T-helper 1 cell treated with Interleukin-12 subunit alpha and Interleukin-12 subunit beta and Interleukin-4 antibody, amounts not matched to agents 30 μg/mL and 1 μg/mL, for 36 hours (primary cell): ENCODE measurements around the gene FBXO39.
"Not testable (repeated sequence)": the region's sequence is repeated elsewhere in the genome, so short reads cannot be mapped to it uniquely, and the experiment has no call there.

Source experiments
- H3K27ac Mint-ChIP-seq: one replicate; pipeline ENCODE4 v1.8.0; 2021; ENCODE audit warnings: mild to moderate bottlenecking, mixed read lengths
- H3K27me3 Mint-ChIP-seq: one replicate; pipeline ENCODE4 v1.8.0; 2021; ENCODE audit warnings: low read depth, mixed read lengths
- H3K36me3 Mint-ChIP-seq: one replicate; pipeline ENCODE4 v1.8.0; 2021; ENCODE audit warnings: low read depth, mixed read lengths
- H3K4me1 Mint-ChIP-seq: one replicate; pipeline ENCODE4 v1.8.0; 2021; ENCODE audit warnings: low read depth, mixed read lengths
- H3K4me3 Mint-ChIP-seq: one replicate; pipeline ENCODE4 v1.8.0; 2021; ENCODE audit warnings: mild to moderate bottlenecking, moderate library complexity, mixed read lengths
- H3K9me3 Mint-ChIP-seq: one replicate; pipeline ENCODE4 v1.8.0; 2021; ENCODE audit warnings: mixed read lengths

The FBXO39 gene

DNA sequence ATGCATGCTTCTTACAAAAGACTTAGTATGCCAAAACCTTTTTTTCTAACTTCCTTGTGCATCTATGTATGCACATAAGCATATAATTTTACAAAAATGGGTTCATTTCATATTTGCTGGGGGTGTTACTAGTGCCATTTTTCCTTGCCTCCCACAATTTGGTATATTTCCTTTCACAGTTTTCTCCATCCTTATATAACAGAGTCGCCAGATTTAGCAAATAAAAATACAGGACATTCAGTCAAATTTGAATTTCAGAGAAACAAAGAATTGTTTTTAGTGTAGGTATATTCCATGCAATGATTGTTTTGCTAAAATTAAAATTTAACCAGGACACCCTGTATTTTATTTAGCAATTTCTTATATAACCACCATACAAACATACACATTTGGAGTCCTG lies 4.0 kb upstream of the FBXO39 start:
- Mint-ChIP-seq H3K27me3 (no peaks in the 10 kb centered on the region), H3K27ac (no peak overlapping the region), H3K36me3 (peaks cover 86% of the 10 kb centered on the region), H3K4me3 (no peak overlapping the region), H3K9me3 (peaks cover 72% of the 10 kb centered on the region), H3K4me1 (peaks cover 19% of the 10 kb centered on the region)

DNA sequence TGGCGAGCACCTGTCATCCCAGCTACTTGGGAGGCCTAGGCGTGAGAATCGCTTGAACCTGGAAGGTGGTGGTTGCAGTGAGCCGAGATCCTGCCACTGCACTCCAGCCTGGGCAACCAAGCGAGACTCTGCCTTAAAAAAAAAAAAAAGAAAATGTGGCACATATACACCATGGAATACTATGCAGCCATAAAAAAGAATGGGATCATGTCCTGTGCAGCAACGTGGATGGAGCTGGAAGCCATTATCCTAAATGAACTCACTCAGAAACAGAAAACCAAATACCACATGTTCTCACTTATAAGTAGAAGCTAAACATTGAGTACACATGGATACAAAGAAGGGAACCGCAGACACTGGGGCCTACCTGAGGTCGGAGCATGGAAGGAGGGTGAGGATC lies 1.1 kb upstream of the FBXO39 start:
- H3K4me1 Mint-ChIP-seq, H3K4me3 Mint-ChIP-seq, H3K27ac Mint-ChIP-seq, H3K27me3 Mint-ChIP-seq: not testable (repeated sequence)
- Mint-ChIP-seq H3K36me3 (peaks cover 84% of the 10 kb centered on the region), H3K9me3 (peaks cover 72% of the 10 kb centered on the region)

- H3K27ac Mint-ChIP-seq = no peak overlapping the region
- no peak overlapping the region for H3K4me3 Mint-ChIP-seq
- peaks cover 63% of the 10 kb centered on the region for H3K36me3 Mint-ChIP-seq
- peaks cover 5% of the 10 kb centered on the region for H3K27me3 Mint-ChIP-seq
- peaks cover 81% of the 10 kb centered on the region for H3K9me3 Mint-ChIP-seq
- H3K4me1 Mint-ChIP-seq = peaks cover 6% of the 10 kb centered on the region
These were observed 3.4 kb downstream of the FBXO39 start for GRCh38 chr17:6779411-6779810.

DNA sequence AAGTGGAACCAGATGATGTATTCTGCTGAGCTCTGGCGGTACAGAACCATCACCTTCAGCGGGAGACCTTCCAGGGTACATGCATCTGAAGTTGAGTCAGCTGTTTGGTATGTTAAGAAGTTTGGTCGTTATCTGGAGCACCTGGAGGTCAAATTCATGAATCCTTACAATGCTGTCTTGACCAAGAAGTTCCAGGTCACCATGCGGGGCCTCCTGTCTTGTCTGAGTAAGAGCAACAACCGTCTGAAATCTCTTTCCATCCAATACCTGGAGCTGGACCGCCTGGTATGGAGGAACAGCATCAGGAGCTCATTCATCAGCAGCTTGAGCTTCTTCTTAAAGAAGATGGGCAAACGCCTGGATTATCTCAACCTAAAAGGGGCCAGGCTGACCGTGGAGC lies 4.0 kb downstream of the FBXO39 start:
- peaks cover 81% of the 10 kb centered on the region for H3K9me3 Mint-ChIP-seq
- H3K36me3 Mint-ChIP-seq = peaks cover 57% of the 10 kb centered on the region
- H3K27me3 Mint-ChIP-seq = peaks cover 6% of the 10 kb centered on the region
- peaks cover 5% of the 10 kb centered on the region for H3K4me1 Mint-ChIP-seq
- H3K27ac Mint-ChIP-seq = no peak overlapping the region
- H3K4me3 Mint-ChIP-seq = no peak overlapping the region

- Mint-ChIP-seq H3K9me3 (peaks cover 84% of the 10 kb centered on the region), H3K27me3 (peaks cover 14% of the 10 kb centered on the region), H3K4me3 (no peak overlapping the region), H3K36me3 (peaks cover 56% of the 10 kb centered on the region), H3K27ac (no peak overlapping the region), H3K4me1 (peaks cover 3% of the 10 kb centered on the region)
These were observed 4.9 kb downstream of the FBXO39 start for GRCh38 chr17:6780886-6781285.

GRCh38 chr17:6782244-6782643 lies 6.2 kb downstream of the FBXO39 start:
- H3K36me3 Mint-ChIP-seq = peaks cover 52% of the 10 kb centered on the region
- H3K4me3 Mint-ChIP-seq = no peak overlapping the region
- H3K9me3 Mint-ChIP-seq = peaks cover 92% of the 10 kb centered on the region
- H3K27me3 Mint-ChIP-seq = peaks cover 24% of the 10 kb centered on the region
- H3K27ac Mint-ChIP-seq = no peak overlapping the region
- H3K4me1 Mint-ChIP-seq = no peaks in the 10 kb centered on the region

DNA sequence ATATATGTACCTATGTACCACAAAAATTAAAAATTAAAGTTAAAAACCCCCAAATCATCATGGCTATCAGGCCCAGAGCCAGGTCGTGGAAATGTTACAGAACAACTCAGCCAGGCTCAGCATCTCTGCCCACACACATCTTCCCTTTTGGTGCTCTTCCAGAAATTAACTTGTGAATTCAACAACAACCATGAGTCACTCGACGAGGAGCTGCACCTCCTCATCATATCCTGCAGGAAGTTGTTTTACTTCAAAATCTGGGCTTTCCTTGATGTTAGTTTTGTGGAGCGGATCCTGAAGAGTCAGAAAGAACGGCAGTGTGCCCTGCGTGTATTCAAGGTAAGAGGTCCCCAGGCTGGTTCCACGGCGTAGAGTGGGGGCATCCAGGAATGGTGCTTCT lies 10.6 kb downstream of the FBXO39 start:
- Mint-ChIP-seq H3K9me3 (peaks cover 62% of the 10 kb centered on the region), H3K27me3 (peaks cover 35% of the 10 kb centered on the region), H3K36me3 (peaks cover 16% of the 10 kb centered on the region), H3K4me1 (no peaks in the 10 kb centered on the region), H3K4me3 (no peak overlapping the region), H3K27ac (no peak overlapping the region)

GRCh38 chr17:6787081-6787693 lies 11.2 kb downstream of the FBXO39 start:
- H3K27ac Mint-ChIP-seq = no peak overlapping the region
- no peaks in the 10 kb centered on the region for H3K4me1 Mint-ChIP-seq
- peaks cover 56% of the 10 kb centered on the region for H3K9me3 Mint-ChIP-seq
- H3K4me3 Mint-ChIP-seq = no peak overlapping the region
- peaks cover 35% of the 10 kb centered on the region for H3K27me3 Mint-ChIP-seq
- H3K36me3 Mint-ChIP-seq = peaks cover 11% of the 10 kb centered on the region

DNA sequence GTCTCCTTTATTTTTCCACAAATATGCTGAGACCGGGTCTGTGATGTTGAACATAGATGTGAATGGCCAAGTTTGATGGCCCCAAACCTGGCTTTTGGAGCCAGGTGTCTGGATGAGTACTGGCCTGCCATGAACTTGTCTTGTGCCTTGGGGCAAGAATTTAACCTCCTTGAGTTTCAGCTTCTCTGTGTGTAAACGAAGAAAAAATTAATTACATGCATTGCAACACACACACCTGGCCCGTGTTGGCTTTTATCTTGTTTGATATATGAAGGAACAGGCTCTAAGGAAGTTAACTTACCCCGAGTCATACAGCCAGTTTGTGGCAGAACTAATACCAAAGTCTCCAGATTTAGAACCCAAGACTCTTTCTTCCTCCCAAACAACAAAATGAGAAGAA lies 13.1 kb downstream of the FBXO39 start:
- Mint-ChIP-seq H3K27ac (no peak overlapping the region), H3K9me3 (peaks cover 37% of the 10 kb centered on the region), H3K4me3 (no peak overlapping the region), H3K36me3 (peaks cover 3% of the 10 kb centered on the region), H3K27me3 (peaks cover 35% of the 10 kb centered on the region), H3K4me1 (peaks cover 5% of the 10 kb centered on the region)

- H3K36me3 Mint-ChIP-seq = no peaks in the 10 kb centered on the region
- H3K9me3 Mint-ChIP-seq = no peaks in the 10 kb centered on the region
- H3K27ac Mint-ChIP-seq = no peak overlapping the region
- H3K4me3 Mint-ChIP-seq = no peak overlapping the region
- H3K27me3 Mint-ChIP-seq = peaks cover 8% of the 10 kb centered on the region
- peaks cover 5% of the 10 kb centered on the region for H3K4me1 Mint-ChIP-seq
These were observed 17.9 kb downstream of the FBXO39 start for GRCh38 chr17:6793748-6794493.

- no peaks in the 10 kb centered on the region for H3K36me3 Mint-ChIP-seq
These were observed 20.2 kb downstream of the FBXO39 start for GRCh38 chr17:6796017-6796886.

DNA sequence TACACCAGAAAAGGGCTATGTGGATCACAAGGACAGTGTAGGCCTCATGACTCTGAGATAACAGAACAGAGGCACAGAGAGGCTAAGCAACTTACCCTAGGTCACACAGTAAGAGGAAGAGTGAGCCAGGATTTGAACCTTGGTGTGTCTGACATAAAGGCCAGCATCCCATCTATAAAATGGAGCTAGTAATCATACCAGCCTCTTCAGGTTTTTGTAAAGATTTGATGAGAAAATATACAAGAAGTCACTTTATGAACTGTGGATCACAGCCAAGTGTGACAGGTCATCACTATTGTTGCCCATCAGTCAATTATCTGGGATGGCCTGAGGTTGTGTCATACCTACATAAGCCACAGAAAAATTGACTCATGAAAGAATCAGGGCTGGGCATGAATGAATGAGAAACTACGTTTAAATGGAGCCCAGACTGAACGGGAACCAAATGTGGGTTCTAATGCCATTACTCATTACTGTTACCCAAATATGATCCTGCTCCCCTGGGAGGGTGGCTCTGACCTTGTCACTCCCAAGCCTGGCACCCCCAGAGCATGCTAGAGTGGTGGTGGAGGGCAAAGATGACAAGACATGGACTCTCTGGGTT lies 21.0 kb downstream of the FBXO39 start:
- Mint-ChIP-seq H3K27ac (no peak overlapping the region), H3K36me3 (no peaks in the 10 kb centered on the region), H3K4me1 (peaks cover 5% of the 10 kb centered on the region), H3K9me3 (no peaks in the 10 kb centered on the region), H3K27me3 (peaks cover 9% of the 10 kb centered on the region), H3K4me3 (no peak overlapping the region)

More at GRCh38 chr17:6796017-6796886, 20.2 kb downstream of the FBXO39 start:
- H3K9me3 Mint-ChIP-seq = no peaks in the 10 kb centered on the region
- H3K27me3 Mint-ChIP-seq = peaks cover 9% of the 10 kb centered on the region
- H3K4me1 Mint-ChIP-seq = peaks cover 5% of the 10 kb centered on the region
- no peak overlapping the region for H3K4me3 Mint-ChIP-seq
- H3K27ac Mint-ChIP-seq = no peak overlapping the region

- Mint-ChIP-seq H3K36me3 (no peaks in the 10 kb centered on the region), H3K4me1 (peaks cover 5% of the 10 kb centered on the region), H3K9me3 (no peaks in the 10 kb centered on the region), H3K27ac (no peak overlapping the region), H3K27me3 (peaks cover 4% of the 10 kb centered on the region), H3K4me3 (no peak overlapping the region)
These were observed 21.8 kb downstream of the FBXO39 start for GRCh38 chr17:6797718-6798351.

DNA sequence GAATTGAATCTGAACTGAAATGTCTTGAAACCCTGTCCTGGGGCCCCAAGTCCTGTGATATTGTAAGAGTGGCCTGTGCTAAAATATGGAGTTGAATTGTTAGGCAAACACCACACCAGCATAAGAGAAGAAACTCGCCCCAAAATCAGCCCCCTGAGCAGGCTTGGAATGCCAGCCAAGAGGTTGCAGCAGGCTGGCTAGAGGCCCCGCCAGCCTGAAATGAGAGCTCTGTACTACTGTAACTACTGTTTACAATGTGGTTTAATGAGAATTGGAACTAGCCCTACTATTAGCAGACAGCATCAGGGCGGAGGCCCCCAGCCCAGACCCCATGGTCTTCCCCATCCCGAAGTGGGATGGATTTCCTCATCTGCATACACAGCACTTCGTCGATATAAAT lies 23.7 kb downstream of the FBXO39 start:
- H3K4me3 Mint-ChIP-seq = no peak overlapping the region
- H3K27ac Mint-ChIP-seq = no peak overlapping the region
- no peaks in the 10 kb centered on the region for H3K36me3 Mint-ChIP-seq
- H3K4me1 Mint-ChIP-seq = no peaks in the 10 kb centered on the region
- H3K27me3 Mint-ChIP-seq = peaks cover 4% of the 10 kb centered on the region
- no peaks in the 10 kb centered on the region for H3K9me3 Mint-ChIP-seq
